Osteoblast (primary cell): ENCODE data around the gene MTMR8. TPM values are rescaled to one million over a fixed set of nuclear protein-coding genes. Genes with fewer than 3 reads are reported as not detected.

Source experiments
- DNase-seq: peaks from one replicate; pipeline ENCODE4 v3.0.0; 2011; ENCODE audit warnings: low spot score, mixed read lengths; ENCODE audit not compliant: insufficient read length; ENCODE audit errors: missing footprints
- H2AFZ ChIP-seq: 2 replicates; pipeline ENCODE4 v1.6.0; 2011; ENCODE audit warnings: mild to moderate bottlenecking, low read length
- H3K27ac ChIP-seq: 2 replicates; pipeline ENCODE4 v1.5.1; 2011; ENCODE audit warnings: mild to moderate bottlenecking, low read depth, low read length, moderate library complexity
- H3K27me3 ChIP-seq: 2 replicates; pipeline ENCODE4 v1.6.0; 2012; ENCODE audit warnings: mild to moderate bottlenecking, control low read depth, inconsistent platforms, low read length, moderate library complexity; ENCODE audit not compliant: insufficient read depth
- H3K36me3 ChIP-seq: 2 replicates; pipeline ENCODE4 v1.5.1; 2011; ENCODE audit warnings: mild to moderate bottlenecking, low read length, control low read depth, moderate library complexity; ENCODE audit not compliant: insufficient read depth
- H3K4me1 ChIP-seq: 2 replicates; pipeline ENCODE4 v1.5.1; 2011; ENCODE audit warnings: mild to moderate bottlenecking, low read length, control low read depth, moderate library complexity; ENCODE audit not compliant: insufficient read depth
- H3K4me2 ChIP-seq: 2 replicates; pipeline ENCODE4 v1.6.0; 2011; ENCODE audit warnings: mild to moderate bottlenecking, low read length; ENCODE audit not compliant: insufficient read depth
- H3K4me3 ChIP-seq: fragments of 200-600 bp; sonication (generic); 3 replicates; pipeline ENCODE4 v1.5.1; 2012; ENCODE audit warnings: mild to moderate bottlenecking, low read length, inconsistent platforms; ENCODE audit not compliant: insufficient read depth
- H3K79me2 ChIP-seq: 2 replicates; pipeline ENCODE4 v1.6.0; 2012; ENCODE audit warnings: mild to moderate bottlenecking, low read length, control low read depth, inconsistent platforms; ENCODE audit not compliant: insufficient read depth
- H3K9me3 ChIP-seq: 2 replicates; pipeline ENCODE4 v1.5.1; 2011; ENCODE audit warnings: low read depth, low read length, control low read depth
- H4K20me1 ChIP-seq: 2 replicates; pipeline ENCODE4 v1.6.0; 2012; ENCODE audit warnings: mild to moderate bottlenecking, low read length, control low read depth; ENCODE audit not compliant: insufficient read depth
- CTCF ChIP-seq: IDR thresholded peaks from 2 replicates; pipeline ENCODE4 v1.5.1; 2011; ENCODE audit warnings: mild to moderate bottlenecking, low read depth, low read length, moderate library complexity; ENCODE audit errors: extremely low read depth
- total RNA-seq: library from RNA; depleted of rRNA; stranded (reverse); fragments of >200 nt; gene quantifications from 2 replicates; pipeline ENCODE4 v1.2.3, GENCODE V29; 2012

Gene MTMR8
- total RNA-seq, 1 donor: 0.72 TPM

- no peak for TF ChIP-seq CTCF
- no peak overlapping the region for H3K4me2 ChIP-seq
- no peaks in the 10 kb centered on the region for H3K9me3 ChIP-seq
- no peak overlapping the region for H2AFZ ChIP-seq
- no peak for DNase-seq
- H3K36me3 ChIP-seq: no peaks in the 10 kb centered on the region
- no peaks in the 10 kb centered on the region for H3K27me3 ChIP-seq
- no peaks in the 10 kb centered on the region for H3K79me2 ChIP-seq
- H3K27ac ChIP-seq: no peak overlapping the region
- no peaks in the 10 kb centered on the region for H4K20me1 ChIP-seq
- no peak overlapping the region for H3K4me3 ChIP-seq
- no peaks in the 10 kb centered on the region for H3K4me1 ChIP-seq
Measured at GRCh38 chrX:64350047-64350446, 45.2 kb downstream of the MTMR8 start.

GRCh38 chrX:64342811-64343210, 52.4 kb downstream of the MTMR8 start:
- H3K79me2 ChIP-seq: no peaks in the 10 kb centered on the region
- no peaks in the 10 kb centered on the region for H3K27me3 ChIP-seq
- no peaks in the 10 kb centered on the region for H3K36me3 ChIP-seq
- H3K27ac ChIP-seq: no peak overlapping the region
- H2AFZ ChIP-seq: no peak overlapping the region
- no peak overlapping the region for H3K4me3 ChIP-seq
- no peaks in the 10 kb centered on the region for H3K4me1 ChIP-seq
- no peaks in the 10 kb centered on the region for H4K20me1 ChIP-seq
- H3K9me3 ChIP-seq: no peaks in the 10 kb centered on the region
- H3K4me2 ChIP-seq: no peak overlapping the region
- no peak for TF ChIP-seq CTCF
- no peak for DNase-seq

GRCh38 chrX:64338296-64338695, 57.0 kb downstream of the MTMR8 start:
- DNase-seq: no peak

GRCh38 chrX:64334467-64334866, 60.8 kb downstream of the MTMR8 start:
- Histone ChIP-seq H3K9me3 (no peaks in the 10 kb centered on the region), H3K79me2 (no peaks in the 10 kb centered on the region), H3K27me3 (no peaks in the 10 kb centered on the region), H3K27ac (no peak overlapping the region), H3K4me1 (no peaks in the 10 kb centered on the region), H2AFZ (no peak overlapping the region), H3K36me3 (no peaks in the 10 kb centered on the region), H3K4me2 (no peak overlapping the region), H3K4me3 (no peak overlapping the region), H4K20me1 (no peaks in the 10 kb centered on the region)
- TF ChIP-seq CTCF: no peak
- no peak for DNase-seq

More at GRCh38 chrX:64338296-64338695, 57.0 kb downstream of the MTMR8 start:
- Histone ChIP-seq H4K20me1 (no peaks in the 10 kb centered on the region), H3K4me3 (no peak overlapping the region), H3K27ac (no peak overlapping the region), H3K4me2 (no peak overlapping the region), H3K36me3 (no peaks in the 10 kb centered on the region), H3K79me2 (no peaks in the 10 kb centered on the region), H3K27me3 (no peaks in the 10 kb centered on the region), H3K4me1 (no peaks in the 10 kb centered on the region), H3K9me3 (no peaks in the 10 kb centered on the region), H2AFZ (no peak overlapping the region)
- TF ChIP-seq CTCF: no peak
